ENCODE measurements around the gene SLC2A11.

The SLC2A11 gene
- 0.93 to 7.7 (median 3.3) reads per million in 17 experiments for total RNA-seq

GRCh38 chr22:23857606-23858483 lies at the start of gene SLC2A11:
Gene SLC2A11 (plus strand): TSS chr22:23857875. CDS start chr22:23858000, 125 bp downstream.
- peak; percentile 99 to 100 (median 99) for DNase-seq

- no peak for DNase-seq
These were observed 45.3 kb upstream of the SLC2A11 start for GRCh38 chr22:23812378-23812777.

- no peak for DNase-seq
These were observed 42.0 kb upstream of the SLC2A11 start for GRCh38 chr22:23815541-23816155.

DNA sequence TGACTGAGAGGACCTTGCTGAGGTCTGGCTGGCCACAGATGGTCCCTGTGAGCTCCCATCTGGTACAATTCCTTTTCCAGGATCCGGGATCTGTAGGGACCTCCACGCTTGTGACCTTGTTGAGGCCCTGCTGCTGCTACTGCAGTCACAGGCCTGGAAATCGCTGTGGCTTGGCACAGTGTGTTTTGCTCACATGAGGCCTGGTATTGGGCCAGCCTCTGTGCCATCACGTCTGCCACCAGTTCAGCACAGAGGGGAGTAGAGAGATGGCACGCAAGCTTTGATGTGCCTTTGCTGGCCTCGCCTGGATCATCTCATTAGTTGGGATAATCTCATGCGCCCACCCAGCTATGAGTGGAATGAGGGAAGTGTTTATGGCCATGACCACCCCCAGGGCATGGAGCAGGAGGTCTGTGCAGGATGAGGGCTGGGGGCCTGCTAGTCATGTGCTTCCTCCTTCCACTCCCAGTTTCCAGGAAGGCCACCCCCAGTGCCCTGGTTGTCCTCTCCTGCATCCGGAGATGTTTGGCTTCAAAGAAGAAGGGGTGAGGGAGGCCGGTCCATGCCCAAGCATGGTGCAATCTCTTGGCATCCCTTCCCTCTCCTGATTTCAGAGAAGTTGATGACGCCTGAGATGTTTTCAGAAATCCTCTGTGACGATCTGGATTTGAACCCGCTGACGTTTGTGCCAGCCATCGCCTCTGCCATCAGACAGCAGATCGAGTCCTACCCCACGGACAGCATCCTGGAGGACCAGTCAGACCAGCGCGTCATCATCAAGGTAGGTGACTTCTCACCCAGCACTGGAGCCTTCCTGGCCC lies 41.3 kb upstream of the SLC2A11 start:
- no peak for DNase-seq

DNA sequence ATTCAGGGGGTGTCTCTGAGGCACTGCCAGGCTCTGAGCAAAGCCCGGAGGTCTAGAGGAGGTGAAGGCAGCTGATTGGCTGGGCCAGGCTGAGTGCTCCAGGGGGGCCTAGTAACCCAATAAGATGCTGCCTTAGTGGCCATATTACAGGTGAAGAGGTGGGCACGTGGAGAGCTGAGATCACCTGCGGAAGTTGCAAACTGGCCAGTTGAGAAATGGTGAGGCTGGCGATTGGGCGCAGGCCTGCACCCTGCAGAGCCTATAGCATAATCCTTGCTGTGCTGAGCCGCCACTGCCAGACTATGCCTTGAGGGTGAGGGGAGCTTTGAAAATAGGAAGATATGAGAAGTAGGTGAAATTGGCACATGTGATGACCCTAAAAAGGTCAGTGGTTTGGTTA lies 40.5 kb upstream of the SLC2A11 start:
- no peak for DNase-seq

GRCh38 chr22:23818541-23818940 lies 39.1 kb upstream of the SLC2A11 start:
- no peak for DNase-seq

- DNase-seq: no peak
These were observed 36.9 kb upstream of the SLC2A11 start for GRCh38 chr22:23820748-23821211.

DNA sequence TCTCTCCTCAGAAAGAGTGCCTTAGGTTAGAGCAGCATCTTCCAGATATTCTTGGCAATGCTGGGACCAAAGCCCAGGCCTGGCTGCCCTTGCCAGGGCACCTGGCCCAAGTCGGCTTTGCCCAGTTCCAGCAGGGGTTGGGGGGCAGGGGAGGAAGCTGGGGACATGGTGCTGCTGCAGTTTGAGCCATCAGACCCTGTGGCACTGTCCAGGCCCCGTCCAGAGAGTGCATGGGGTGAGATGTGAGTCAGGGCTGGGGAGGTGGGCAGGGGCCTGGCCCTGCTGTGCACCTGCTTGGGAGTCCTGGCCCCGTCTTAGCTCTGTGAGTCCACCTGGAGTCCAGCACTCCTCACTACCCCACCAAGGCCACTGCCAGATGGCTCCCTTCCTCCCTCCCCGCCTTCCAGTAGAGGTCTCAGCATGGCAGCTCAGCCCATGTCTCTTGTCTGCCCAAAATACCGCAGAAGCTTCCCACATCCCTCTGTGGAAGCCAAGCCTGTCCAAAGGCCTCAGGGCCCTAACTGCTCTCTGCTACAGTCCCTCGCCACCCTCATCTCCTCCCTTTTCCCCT lies 35.5 kb upstream of the SLC2A11 start:
- no peak for DNase-seq

GRCh38 chr22:23823331-23823791 lies 34.3 kb upstream of the SLC2A11 start:
- no peak for DNase-seq

- no peak for DNase-seq
These were observed 33.0 kb upstream of the SLC2A11 start for GRCh38 chr22:23824476-23825245.

DNA sequence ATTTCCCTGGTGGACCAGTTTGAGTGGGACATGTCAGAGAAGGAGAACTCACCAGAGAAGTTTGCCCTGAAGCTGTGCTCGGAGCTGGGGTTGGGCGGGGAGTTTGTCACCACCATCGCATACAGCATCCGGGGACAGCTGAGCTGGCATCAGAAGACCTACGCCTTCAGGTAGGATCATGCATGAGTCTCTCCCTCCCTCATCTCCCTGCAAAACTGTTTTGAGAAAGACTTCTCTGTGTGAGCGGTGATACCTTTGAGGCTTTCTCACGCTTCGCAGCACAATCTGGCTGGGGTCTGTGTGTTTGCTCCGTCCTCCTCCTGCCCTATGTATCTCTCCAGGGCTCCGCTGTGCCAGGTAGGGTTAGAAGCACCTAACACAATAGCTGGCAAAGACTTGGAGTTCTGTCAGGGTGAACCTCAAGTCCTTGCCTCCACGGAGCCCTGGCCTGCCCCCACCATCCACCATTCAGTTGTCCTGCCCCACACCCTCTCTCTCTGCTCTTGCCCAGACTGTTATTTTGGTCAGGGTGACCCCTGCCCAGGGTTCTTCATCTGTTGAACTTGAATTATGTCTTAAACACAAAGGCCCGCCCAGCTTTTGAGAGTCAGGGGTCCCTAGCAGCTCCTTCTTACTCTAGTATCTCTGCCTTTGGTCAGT lies 32.3 kb upstream of the SLC2A11 start:
- no peak for DNase-seq

- no peak for DNase-seq
These were observed 30.9 kb upstream of the SLC2A11 start for GRCh38 chr22:23826510-23827350.

GRCh38 chr22:23827351-23827995 lies 30.2 kb upstream of the SLC2A11 start:
- DNase-seq: no peak

- no peak for DNase-seq
These were observed 28.6 kb upstream of the SLC2A11 start for GRCh38 chr22:23828800-23829680.

GRCh38 chr22:23829845-23830372 lies 27.8 kb upstream of the SLC2A11 start:
- no peak for DNase-seq

GRCh38 chr22:23831261-23831660 lies 26.4 kb upstream of the SLC2A11 start:
- no peak for DNase-seq

DNA sequence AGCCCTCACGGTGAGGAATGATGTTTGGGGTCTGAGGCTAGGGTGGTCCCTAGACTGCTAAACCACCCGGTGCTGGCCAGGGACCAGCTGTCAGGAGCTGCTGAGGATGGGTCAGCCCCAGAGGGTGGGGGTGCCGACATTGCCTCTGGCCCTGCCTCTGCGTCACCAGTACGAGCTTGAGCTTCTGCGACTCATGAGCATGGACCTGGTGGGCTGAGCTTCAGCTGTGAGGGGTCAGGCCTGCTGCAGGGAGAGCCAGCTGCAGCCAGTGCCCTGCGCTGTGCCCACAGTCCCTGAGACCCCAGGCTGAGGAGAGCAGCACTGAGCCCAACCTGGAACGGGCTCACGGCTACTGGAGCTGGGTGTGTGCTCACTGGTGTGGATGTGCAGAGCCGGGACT lies 25.9 kb upstream of the SLC2A11 start:
- DNase-seq: no peak

Data from suppressor macrophage (primary cell).